Measurements from ENCODE around the gene LGALS13.

Gene LGALS13

DNA sequence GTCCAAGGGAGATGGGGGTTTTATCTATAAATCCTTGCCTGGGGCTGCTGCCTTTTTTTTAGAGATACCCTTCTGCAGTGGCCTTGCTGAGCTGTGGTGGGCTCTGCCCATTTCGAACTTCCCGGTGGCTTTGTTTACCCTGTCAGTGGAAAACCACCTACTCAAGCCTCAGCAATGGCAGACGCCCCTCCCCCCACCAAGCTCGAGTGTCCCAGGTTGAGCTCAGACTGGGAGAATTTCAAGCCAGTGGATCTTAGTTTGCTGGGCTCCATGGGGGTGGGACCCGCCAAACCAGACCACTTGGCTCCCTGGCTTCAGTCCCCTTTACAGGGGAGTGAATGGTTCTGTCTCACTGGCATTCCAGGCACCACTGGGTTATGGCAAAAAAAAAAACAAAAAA, 21.6 kb downstream of the LGALS13 start:
- no peak for DNase-seq

DNA sequence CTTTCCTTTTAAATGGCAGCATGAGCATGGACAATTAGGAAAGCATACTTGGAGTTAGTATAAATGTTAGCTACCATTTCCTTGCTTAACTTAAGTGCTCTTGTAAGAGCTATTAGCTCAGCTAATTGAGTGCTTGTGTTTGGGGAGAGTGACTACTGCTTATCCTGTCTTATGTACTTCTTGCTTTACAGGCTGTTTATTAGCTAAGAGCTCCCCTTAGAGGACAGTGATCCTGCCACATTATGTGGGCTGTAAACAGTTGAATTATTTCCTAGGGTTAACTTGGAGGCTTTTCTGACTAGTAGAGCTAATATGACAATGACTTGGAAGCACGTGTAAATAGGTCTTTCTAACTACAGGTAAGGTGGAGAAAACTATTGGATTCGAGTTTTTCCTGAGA, 25.3 kb downstream of the LGALS13 start:
- peak; percentile 20 for DNase-seq

DNA sequence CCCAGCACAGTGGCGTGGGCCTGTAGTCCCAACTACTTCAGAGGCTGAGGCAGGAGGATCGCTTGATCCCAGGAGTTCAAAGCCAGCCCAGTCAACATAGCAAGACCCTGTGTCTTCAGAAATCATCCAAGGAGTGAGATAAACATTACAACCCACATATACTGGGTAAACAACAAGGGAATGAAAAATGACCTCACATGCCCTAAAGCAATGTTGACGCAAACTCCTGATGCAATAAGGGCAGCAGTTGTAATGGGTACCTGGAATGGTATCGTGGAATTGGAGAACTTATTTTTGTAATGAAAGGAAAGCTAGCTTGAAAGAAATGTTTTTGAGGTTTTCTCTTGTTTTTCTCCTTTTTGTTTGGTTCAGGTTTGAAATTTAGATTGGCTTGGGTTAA, 28.9 kb downstream of the LGALS13 start:
- no peak for DNase-seq

DNA sequence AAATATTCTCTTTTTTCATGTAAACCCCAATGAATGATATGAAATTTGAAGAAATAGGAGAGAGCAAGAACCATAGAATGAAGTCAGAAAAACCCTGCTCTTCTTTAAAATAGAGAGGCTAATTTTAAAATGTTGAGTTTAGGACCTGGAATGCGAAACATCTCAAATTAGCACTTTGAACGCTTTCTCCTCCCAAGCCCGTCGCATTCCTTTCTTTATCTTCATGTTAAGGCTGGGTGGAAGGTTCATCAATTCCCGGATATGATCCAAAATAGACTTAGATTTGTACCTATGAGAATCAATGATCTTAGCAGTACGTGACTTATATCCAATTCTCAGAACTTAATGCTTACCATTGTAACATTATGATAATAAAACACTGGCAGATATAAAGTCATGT, 29.3 kb downstream of the LGALS13 start:
- no peak for DNase-seq

GRCh38 chr19:39637891-39638290, 35.6 kb downstream of the LGALS13 start:
- DNase-seq = no peak

DNA sequence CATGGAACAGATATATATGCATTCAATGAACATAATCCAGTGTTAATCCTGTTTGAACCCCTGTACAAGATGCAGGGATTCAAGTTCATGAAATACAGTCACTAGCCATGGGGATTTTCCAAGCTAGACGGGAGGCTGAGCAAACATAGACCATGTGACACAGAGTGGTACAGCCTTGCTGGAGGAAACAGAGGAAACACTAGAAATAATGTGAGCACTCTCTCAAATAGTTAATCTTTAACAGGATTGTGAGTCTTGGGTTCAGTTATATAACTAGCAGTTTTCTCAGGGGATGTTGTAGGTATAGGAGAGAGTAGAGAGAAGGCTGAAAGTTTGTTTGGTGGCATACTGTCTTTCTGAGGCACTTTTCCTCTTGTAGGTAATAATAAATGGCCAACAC, 39.4 kb downstream of the LGALS13 start:
- DNase-seq = no peak

- no peak for DNase-seq
These were observed 41.3 kb downstream of the LGALS13 start for GRCh38 chr19:39643591-39643990.

DNA sequence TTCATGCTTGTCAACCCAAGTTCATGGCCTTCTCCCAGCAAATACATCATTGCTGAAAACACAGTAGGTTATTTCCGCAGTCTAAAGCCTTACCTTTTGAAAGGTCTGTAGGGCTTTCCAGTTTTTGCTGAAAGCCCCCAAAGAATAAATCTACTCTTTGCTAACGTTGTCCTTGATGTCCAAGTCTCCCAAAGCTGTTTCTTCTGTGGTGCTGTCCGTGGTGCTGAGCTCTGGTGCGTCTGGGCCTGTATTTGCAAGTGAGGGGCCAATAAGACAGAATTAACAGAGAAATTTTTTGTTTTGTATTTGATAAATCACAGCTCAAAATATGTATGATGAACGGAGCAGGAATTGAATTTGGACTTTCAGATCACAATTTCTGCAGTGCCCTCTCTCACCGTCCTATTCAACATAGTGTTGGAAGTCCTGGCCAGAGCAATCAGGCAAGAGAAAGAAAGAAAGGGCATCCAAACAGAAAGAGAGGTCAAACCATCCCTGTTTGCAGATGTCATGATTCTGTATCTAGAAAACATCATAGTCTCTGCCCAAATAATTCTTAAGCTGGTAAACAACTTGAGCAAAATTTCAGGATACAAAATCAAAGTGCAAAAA, 43.6 kb downstream of the LGALS13 start:
- DNase-seq = no peak

DNA sequence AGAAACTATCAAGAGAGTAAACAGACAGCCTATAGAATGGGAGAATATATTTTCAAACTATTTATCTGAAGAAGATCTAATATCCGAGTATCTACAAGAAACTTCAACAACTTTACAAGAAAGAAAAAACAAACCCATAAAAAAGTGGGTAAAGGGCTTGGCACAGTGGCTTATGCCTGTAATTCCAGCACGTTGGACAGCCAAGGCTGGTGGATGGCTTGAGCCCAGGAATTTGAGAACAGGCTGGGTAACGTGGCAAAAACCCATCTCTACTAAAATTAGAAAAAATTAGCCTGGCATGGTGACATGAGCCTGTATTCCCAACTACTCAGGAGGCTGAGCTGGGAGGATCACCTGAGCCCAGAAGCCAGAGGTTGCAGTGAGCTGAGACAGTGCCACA, 45.6 kb downstream of the LGALS13 start:
- DNase-seq = no peak

DNA sequence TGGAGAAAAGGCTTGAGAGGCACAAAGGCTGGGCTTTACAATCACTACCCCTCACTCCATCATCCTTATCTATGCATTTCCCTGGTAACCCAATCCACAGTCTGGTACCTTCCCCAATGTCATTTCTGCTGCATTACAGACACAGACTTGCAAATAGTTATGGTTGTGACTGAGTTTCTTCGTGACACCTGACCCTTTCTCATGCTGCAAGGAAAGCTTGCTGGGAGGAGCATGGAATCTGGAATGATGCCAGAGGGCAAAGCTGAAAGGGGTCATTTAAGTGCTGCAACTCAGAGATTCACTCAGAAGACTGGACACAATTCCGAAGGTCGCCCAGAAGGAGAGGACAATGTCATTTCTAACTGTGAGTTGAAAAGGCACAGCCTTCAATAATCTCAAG, 53.3 kb downstream of the LGALS13 start, which contains the start of gene LGALS16:
TSS of gene LGALS16 (plus strand) at position 301 of the 400 bp plus-strand sequence. CDS start at position 350, 49 bp downstream.
- no peak for DNase-seq
